Neural progenitor cell (in vitro differentiated cells): ENCODE data around the gene TRPM3.

Experiments used
- CTCF ChIP-seq: fragments of 200-600 bp; sonication (generic); IDR thresholded peaks from 2 replicates; pipeline ENCODE4 v1.5.1; 2017; ENCODE audit warnings: antibody characterized with exemption, mild to moderate bottlenecking
- EZH2phosphoT487 ChIP-seq: fragments of 200-600 bp; sonication (generic); IDR thresholded peaks from 2 replicates; pipeline ENCODE4 v1.6.1; 2017; ENCODE audit warnings: antibody characterized with exemption

- TF ChIP-seq CTCF (no peak), EZH2phosphoT487 (no peak)
These were observed 615.3 kb downstream of the TRPM3 start for GRCh38 chr9:70506159-70506558.
